ENCODE data around the gene SAMM50.

The SAMM50 gene

GRCh38 chr22:43956805-43957463 lies 1.7 kb downstream of the SAMM50 start:
- TF ChIP-seq, protein P1, sequence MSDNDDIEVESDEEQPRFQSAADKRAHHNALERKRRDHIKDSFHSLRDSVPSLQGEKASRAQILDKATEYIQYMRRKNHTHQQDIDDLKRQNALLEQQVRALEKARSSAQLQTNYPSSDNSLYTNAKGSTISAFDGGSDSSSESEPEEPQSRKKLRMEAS (IDR thresholded peaks at IDR 0.05), result no peak
- TF ChIP-seq NFIC (IDR thresholded peaks at IDR 0.05) (peak; percentile 47), RAD21 (IDR thresholded peaks at IDR 0.05; ENCODE audit: low read depth) (no peak), TCF12 (IDR thresholded peaks at IDR 0.05; ENCODE audit: low read depth) (no peak), EP300 (IDR thresholded peaks at IDR 0.05; ENCODE audit: borderline replicate concordance) (no peak), EGR1 (IDR thresholded peaks at IDR 0.05) (no peak), REST (IDR thresholded peaks at IDR 0.05; ENCODE audit: low read depth) (no peak), CEBPB (IDR thresholded peaks at IDR 0.05) (peak; percentile 66)

DNA sequence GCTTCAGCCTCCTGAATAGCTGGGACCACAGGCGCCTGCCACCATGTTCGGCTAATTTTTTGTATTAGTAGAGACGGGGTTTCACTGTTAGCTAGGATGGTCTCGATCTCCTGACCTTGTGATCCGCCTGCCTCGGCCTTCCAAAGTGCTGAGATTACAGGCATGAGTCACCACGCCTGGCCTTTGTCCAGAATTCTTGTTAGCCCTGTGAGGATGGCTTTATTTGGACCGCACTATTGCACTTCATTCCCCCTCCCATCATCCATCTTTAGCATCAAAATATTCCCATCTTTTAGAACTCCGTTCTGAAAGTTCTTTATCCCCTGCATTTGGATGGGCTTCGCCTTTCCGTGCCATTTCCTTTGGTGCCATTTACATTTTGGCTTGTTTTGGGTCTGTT lies 2.6 kb downstream of the SAMM50 start:
- TF ChIP-seq EGR1 (IDR thresholded peaks at IDR 0.05), result no peak
- no peak for TF ChIP-seq YY1 (IDR thresholded peaks at IDR 0.05; ENCODE audit: low read depth)
- TF ChIP-seq, protein P1 (IDR thresholded peaks at IDR 0.05), result no peak
- TF ChIP-seq CEBPB (IDR thresholded peaks at IDR 0.05), result no peak
- no peak for TF ChIP-seq NFIC (IDR thresholded peaks at IDR 0.05)
- TF ChIP-seq RAD21 (IDR thresholded peaks at IDR 0.05; ENCODE audit: low read depth), result no peak
- TF ChIP-seq CREB1 (IDR thresholded peaks at IDR 0.05; ENCODE audit: low read depth), result no peak
- TF ChIP-seq REST (IDR thresholded peaks at IDR 0.05; ENCODE audit: low read depth), result no peak
- TF ChIP-seq TAF1 (IDR thresholded peaks at IDR 0.05; ENCODE audit: low read depth), result no peak
- no peak for TF ChIP-seq TCF12 (IDR thresholded peaks at IDR 0.05; ENCODE audit: low read depth)
- TF ChIP-seq, protein P2, sequence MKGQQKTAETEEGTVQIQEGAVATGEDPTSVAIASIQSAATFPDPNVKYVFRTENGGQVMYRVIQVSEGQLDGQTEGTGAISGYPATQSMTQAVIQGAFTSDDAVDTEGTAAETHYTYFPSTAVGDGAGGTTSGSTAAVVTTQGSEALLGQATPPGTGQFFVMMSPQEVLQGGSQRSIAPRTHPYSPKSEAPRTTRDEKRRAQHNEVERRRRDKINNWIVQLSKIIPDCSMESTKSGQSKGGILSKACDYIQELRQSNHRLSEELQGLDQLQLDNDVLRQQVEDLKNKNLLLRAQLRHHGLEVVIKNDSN (IDR thresholded peaks at IDR 0.05), result no peak
- TF ChIP-seq EP300 (IDR thresholded peaks at IDR 0.05; ENCODE audit: borderline replicate concordance), result no peak
- no peak for TF ChIP-seq FOXM1 (IDR thresholded peaks at IDR 0.05; ENCODE audit: borderline replicate concordance, low read depth)
- TF ChIP-seq TEAD4 (IDR thresholded peaks at IDR 0.05), result no peak
- TF ChIP-seq ZBTB7A (IDR thresholded peaks at IDR 0.05; ENCODE audit: low read depth), result no peak

GRCh38 chr22:43964314-43964857 lies 9.1 kb downstream of the SAMM50 start:
- TF ChIP-seq CEBPB (IDR thresholded peaks at IDR 0.05) (no peak), EP300 (IDR thresholded peaks at IDR 0.05; ENCODE audit: borderline replicate concordance) (no peak), NFIC (IDR thresholded peaks at IDR 0.05) (no peak), FOXM1 (IDR thresholded peaks at IDR 0.05; ENCODE audit: borderline replicate concordance, low read depth) (no peak), TCF12 (IDR thresholded peaks at IDR 0.05; ENCODE audit: low read depth) (no peak), YY1 (IDR thresholded peaks at IDR 0.05; ENCODE audit: low read depth) (no peak), CREB1 (IDR thresholded peaks at IDR 0.05; ENCODE audit: low read depth) (no peak)

DNA sequence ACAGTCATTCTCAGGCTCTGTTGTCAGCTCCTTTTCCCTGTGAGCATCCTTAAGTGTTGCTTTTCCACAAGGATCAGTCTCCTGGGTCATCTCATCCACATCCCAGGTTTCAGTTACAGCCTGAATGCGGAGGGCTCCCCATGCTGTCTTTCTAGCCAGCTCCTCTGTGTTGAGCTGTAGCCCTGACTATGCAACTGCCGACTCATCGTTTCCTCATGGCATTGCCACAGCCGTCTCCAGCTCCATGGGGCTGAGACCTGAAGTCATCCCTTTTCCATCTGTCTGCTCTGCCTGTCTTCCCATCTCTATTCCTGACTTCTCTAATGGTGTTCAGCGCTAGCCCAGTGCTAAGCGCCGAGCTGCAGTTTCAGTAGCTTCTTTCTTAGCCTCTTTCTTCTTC lies 11.8 kb downstream of the SAMM50 start:
- TF ChIP-seq REST (IDR thresholded peaks at IDR 0.05; ENCODE audit: low read depth) (no peak), YY1 (IDR thresholded peaks at IDR 0.05; ENCODE audit: low read depth) (no peak), EP300 (IDR thresholded peaks at IDR 0.05; ENCODE audit: borderline replicate concordance) (no peak), EGR1 (IDR thresholded peaks at IDR 0.05) (no peak), TAF1 (IDR thresholded peaks at IDR 0.05; ENCODE audit: low read depth) (no peak), NFIC (IDR thresholded peaks at IDR 0.05) (no peak), ZBTB7A (IDR thresholded peaks at IDR 0.05; ENCODE audit: low read depth) (no peak), CEBPB (IDR thresholded peaks at IDR 0.05) (no peak), TEAD4 (IDR thresholded peaks at IDR 0.05) (no peak), TCF12 (IDR thresholded peaks at IDR 0.05; ENCODE audit: low read depth) (no peak), CREB1 (IDR thresholded peaks at IDR 0.05; ENCODE audit: low read depth) (no peak), FOXM1 (IDR thresholded peaks at IDR 0.05; ENCODE audit: borderline replicate concordance, low read depth) (no peak), RAD21 (IDR thresholded peaks at IDR 0.05; ENCODE audit: low read depth) (no peak)
- TF ChIP-seq, protein P2 (IDR thresholded peaks at IDR 0.05), result no peak
- TF ChIP-seq, protein P1 (IDR thresholded peaks at IDR 0.05), result no peak

Measured in Ishikawa (cell line).